IPS-20b (cell line): ENCODE measurements around the gene NGB.

Source experiments
- H3K27ac ChIP-seq: one replicate; pipeline ENCODE4 v1.5.1; 2013; ENCODE audit warnings: low read length
- H3K27me3 ChIP-seq: 2 replicates; pipeline ENCODE4 v1.6.1; 2013; ENCODE audit warnings: mild to moderate bottlenecking, low read length, inconsistent platforms; ENCODE audit not compliant: insufficient read depth
- H3K36me3 ChIP-seq: 2 replicates; pipeline ENCODE4 v1.6.1; 2013; ENCODE audit warnings: low read depth, mild to moderate bottlenecking, inconsistent platforms, low read length, moderate library complexity; ENCODE audit not compliant: insufficient read depth
- H3K4me1 ChIP-seq: 2 replicates; pipeline ENCODE4 v1.6.1; 2013; ENCODE audit warnings: mild to moderate bottlenecking, control low read depth, inconsistent platforms, low read length, moderate library complexity; ENCODE audit not compliant: insufficient read depth
- H3K4me3 ChIP-seq: 2 replicates; pipeline ENCODE4 v1.5.1; 2013; ENCODE audit warnings: mild to moderate bottlenecking, low read length, inconsistent platforms
- H3K9ac ChIP-seq: 2 replicates; pipeline ENCODE4 v1.6.1; 2013; ENCODE audit warnings: low read depth, mild to moderate bottlenecking, inconsistent platforms, low read length, moderate library complexity
- H3K9me3 ChIP-seq: 2 replicates; pipeline ENCODE4 v1.6.1; 2013; ENCODE audit warnings: mild to moderate bottlenecking, low read depth, low read length, inconsistent platforms; ENCODE audit not compliant: insufficient read depth

The NGB gene

GRCh38 chr14:77242752-77243151, 28.3 kb downstream of the NGB start:
- Histone ChIP-seq H3K4me3 (no peak overlapping the region), H3K36me3 (no peaks in the 10 kb centered on the region), H3K9me3 (no peaks in the 10 kb centered on the region), H3K4me1 (no peaks in the 10 kb centered on the region), H3K27me3 (no peaks in the 10 kb centered on the region), H3K27ac (no peak overlapping the region), H3K9ac (no peak overlapping the region)

GRCh38 chr14:77241955-77242354, 29.1 kb downstream of the NGB start:
- Histone ChIP-seq H3K4me3 (no peak overlapping the region), H3K27me3 (no peaks in the 10 kb centered on the region), H3K4me1 (no peaks in the 10 kb centered on the region), H3K36me3 (no peaks in the 10 kb centered on the region), H3K27ac (no peak overlapping the region), H3K9me3 (no peaks in the 10 kb centered on the region), H3K9ac (no peak overlapping the region)

- Histone ChIP-seq H3K9me3 (no peaks in the 10 kb centered on the region), H3K4me1 (no peaks in the 10 kb centered on the region), H3K36me3 (no peaks in the 10 kb centered on the region), H3K27me3 (no peaks in the 10 kb centered on the region), H3K27ac (no peak overlapping the region), H3K9ac (no peak overlapping the region), H3K4me3 (no peak overlapping the region)
Measured at GRCh38 chr14:77240336-77240915, 30.6 kb downstream of the NGB start.

- Histone ChIP-seq H3K36me3 (no peaks in the 10 kb centered on the region), H3K4me3 (no peak overlapping the region), H3K27ac (no peak overlapping the region), H3K9me3 (no peaks in the 10 kb centered on the region), H3K27me3 (no peaks in the 10 kb centered on the region), H3K4me1 (no peaks in the 10 kb centered on the region), H3K9ac (no peak overlapping the region)
Measured at GRCh38 chr14:77239412-77239811, 31.6 kb downstream of the NGB start.

GRCh38 chr14:77238996-77239395, 32.0 kb downstream of the NGB start:
- H3K4me3 ChIP-seq: no peak overlapping the region
- H3K9ac ChIP-seq: no peak overlapping the region
- H3K4me1 ChIP-seq: no peaks in the 10 kb centered on the region
- H3K27ac ChIP-seq: no peak overlapping the region
- no peaks in the 10 kb centered on the region for H3K27me3 ChIP-seq
- H3K9me3 ChIP-seq: no peaks in the 10 kb centered on the region
- H3K36me3 ChIP-seq: no peaks in the 10 kb centered on the region

GRCh38 chr14:77238356-77238755, 32.6 kb downstream of the NGB start:
- no peaks in the 10 kb centered on the region for H3K9me3 ChIP-seq
- no peaks in the 10 kb centered on the region for H3K4me1 ChIP-seq
- no peak overlapping the region for H3K4me3 ChIP-seq
- no peak overlapping the region for H3K27ac ChIP-seq
- H3K36me3 ChIP-seq: no peaks in the 10 kb centered on the region
- no peaks in the 10 kb centered on the region for H3K27me3 ChIP-seq
- no peak overlapping the region for H3K9ac ChIP-seq

- H3K9me3 ChIP-seq: no peaks in the 10 kb centered on the region
- no peak overlapping the region for H3K27ac ChIP-seq
- H3K4me1 ChIP-seq: no peaks in the 10 kb centered on the region
- H3K9ac ChIP-seq: no peak overlapping the region
- no peaks in the 10 kb centered on the region for H3K27me3 ChIP-seq
- no peaks in the 10 kb centered on the region for H3K36me3 ChIP-seq
- no peak overlapping the region for H3K4me3 ChIP-seq
Measured at GRCh38 chr14:77236814-77237213, 34.2 kb downstream of the NGB start.

GRCh38 chr14:77231721-77232120, 39.3 kb downstream of the NGB start:
- Histone ChIP-seq H3K36me3 (no peaks in the 10 kb centered on the region), H3K27ac (no peak overlapping the region), H3K27me3 (no peaks in the 10 kb centered on the region), H3K9ac (no peak overlapping the region), H3K9me3 (no peaks in the 10 kb centered on the region), H3K4me3 (no peak overlapping the region), H3K4me1 (no peaks in the 10 kb centered on the region)

- Histone ChIP-seq H3K4me1 (no peaks in the 10 kb centered on the region; the same call in 1 of the 2 replicates), H3K36me3 (no peaks in the 10 kb centered on the region), H3K27ac (no peak overlapping the region), H3K27me3 (no peaks in the 10 kb centered on the region), H3K4me3 (no peak overlapping the region), H3K9ac (no peak overlapping the region), H3K9me3 (no peaks in the 10 kb centered on the region)
Measured at GRCh38 chr14:77230914-77231313, 40.1 kb downstream of the NGB start.

- Histone ChIP-seq H3K27ac (no peak overlapping the region), H3K4me1 (peaks cover 15% of the 10 kb centered on the region), H3K36me3 (no peaks in the 10 kb centered on the region), H3K27me3 (no peaks in the 10 kb centered on the region), H3K4me3 (no peak overlapping the region), H3K9ac (no peak overlapping the region), H3K9me3 (no peaks in the 10 kb centered on the region)
Measured at GRCh38 chr14:77228056-77228455, 43.0 kb downstream of the NGB start.

- Histone ChIP-seq H3K36me3 (no peaks in the 10 kb centered on the region), H3K9me3 (no peaks in the 10 kb centered on the region), H3K27ac (no peak overlapping the region), H3K4me3 (no peak overlapping the region), H3K27me3 (no peaks in the 10 kb centered on the region), H3K9ac (no peak overlapping the region), H3K4me1 (peaks cover 24% of the 10 kb centered on the region)
Measured at GRCh38 chr14:77225892-77226557, 45.0 kb downstream of the NGB start.

- Histone ChIP-seq H3K36me3 (no peaks in the 10 kb centered on the region), H3K9me3 (no peaks in the 10 kb centered on the region), H3K9ac (no peak overlapping the region)
Measured at GRCh38 chr14:77225254-77225653, 45.8 kb downstream of the NGB start.

More at GRCh38 chr14:77225254-77225653, 45.8 kb downstream of the NGB start:
- Histone ChIP-seq H3K4me1 (peaks cover 24% of the 10 kb centered on the region), H3K27me3 (no peaks in the 10 kb centered on the region), H3K4me3 (no peak overlapping the region), H3K27ac (no peak overlapping the region)
